Liver (tissue), 9 donors: Measurements from ENCODE around the gene ASS1. TPM values are rescaled to one million over a fixed set of nuclear protein-coding genes. Genes with fewer than 3 reads are reported as not detected.

Experiments used
- DNase-seq: peaks from one replicate; pipeline ENCODE4 v3.0.0-alpha.2; 2017; ENCODE audit warnings: low spot score
- H3K27ac ChIP-seq, 2 donors: one replicate each; pipeline ENCODE4 v1.7.0; 2013; ENCODE audit warnings: inconsistent platforms in 2 of 2, low read length in 2 of 2, control low read depth in 1 of 2, low read depth in 1 of 2, mild to moderate bottlenecking in 1 of 2
- H3K27me3 ChIP-seq, 4 donors: one replicate each; pipeline versions ENCODE4 v1.6.1 to v1.7.0; 2013; ENCODE audit warnings: low read length in 3 of 4, inconsistent platforms in 1 of 4, mild to moderate bottlenecking in 1 of 4, moderate library complexity in 1 of 4; ENCODE audit not compliant: control insufficient read depth in 4 of 4, insufficient read depth in 4 of 4
- H3K36me3 ChIP-seq, 4 donors: one replicate each; pipeline versions ENCODE4 v1.6.1 to v1.7.0; 2013; ENCODE audit warnings: low read length in 3 of 4, mild to moderate bottlenecking in 3 of 4, low read depth in 1 of 4, moderate library complexity in 1 of 4; ENCODE audit not compliant: control insufficient read depth in 4 of 4, insufficient read depth in 3 of 4
- H3K4me1 ChIP-seq, 4 donors: one replicate each; pipeline versions ENCODE4 v1.6.1 to v1.7.0; 2013; ENCODE audit warnings: low read length in 3 of 4, mild to moderate bottlenecking in 3 of 4, moderate library complexity in 1 of 4; ENCODE audit not compliant: control insufficient read depth in 4 of 4, insufficient read depth in 4 of 4
- H3K4me3 ChIP-seq, 3 donors: one replicate each; pipeline versions ENCODE4 v1.6.1 to v1.7.0; 2013; ENCODE audit warnings: low read length in 3 of 3, control low read depth in 1 of 3, low read depth in 1 of 3, mild to moderate bottlenecking in 1 of 3
- H3K9ac ChIP-seq, 2 donors: one replicate each; pipeline ENCODE4 v1.7.0; 2013; ENCODE audit warnings: low read length in 2 of 2, mild to moderate bottlenecking in 2 of 2, moderate library complexity in 2 of 2, control low read depth in 1 of 2, low read depth in 1 of 2
- H3K9me3 ChIP-seq, 4 donors: one replicate each; pipeline versions ENCODE4 v1.6.1 to v1.7.0; 2013; ENCODE audit warnings: low read length in 3 of 4; ENCODE audit not compliant: control insufficient read depth in 4 of 4
- EGR1 ChIP-seq, 2 donors: IDR thresholded peaks; 2 replicates each; pipeline ENCODE4 v1.6.1; 2016 to 2018; ENCODE audit warnings: antibody characterized with exemption in 2 of 2, low read depth in 2 of 2
- FOXA1 ChIP-seq: IDR thresholded peaks from 2 replicates; pipeline ENCODE4 v1.6.1; 2016; ENCODE audit warnings: antibody characterized with exemption
- FOXA2 ChIP-seq: IDR thresholded peaks from 2 replicates; pipeline ENCODE4 v1.6.1; 2016; ENCODE audit warnings: antibody characterized with exemption
- GABPA ChIP-seq, 2 donors: IDR thresholded peaks in 1 of 2; conservative IDR thresholded peaks in 1 of 2; 2 replicates each; pipeline ENCODE4 v1.6.1; 2016; ENCODE audit warnings: antibody characterized with exemption in 2 of 2, mild to moderate bottlenecking in 1 of 2, moderate library complexity in 1 of 2
- HNF4A ChIP-seq, 2 donors: conservative IDR thresholded peaks; 2 replicates each; pipeline ENCODE4 v1.6.1; 2016; ENCODE audit warnings: antibody characterized with exemption in 2 of 2, mild to moderate bottlenecking in 2 of 2
- HNF4G ChIP-seq: IDR thresholded peaks from 2 replicates; pipeline ENCODE4 v1.6.1; 2016; ENCODE audit warnings: antibody characterized with exemption
- JUND ChIP-seq, 2 donors: IDR thresholded peaks; 2 replicates each; pipeline ENCODE4 v1.6.1; 2016; ENCODE audit warnings: antibody characterized with exemption in 2 of 2
- NR2F2 ChIP-seq: IDR thresholded peaks from 2 replicates; pipeline ENCODE4 v1.6.1; 2016; ENCODE audit warnings: antibody characterized with exemption
- RAD21 ChIP-seq, 2 donors: IDR thresholded peaks; 2 replicates each; pipeline ENCODE4 v1.6.1; 2016; ENCODE audit warnings: antibody characterized with exemption in 2 of 2, mild to moderate bottlenecking in 2 of 2
- REST ChIP-seq: IDR thresholded peaks from 2 replicates; pipeline ENCODE4 v1.6.1; 2016; ENCODE audit warnings: antibody characterized with exemption, mild to moderate bottlenecking
- RXRA ChIP-seq, 2 donors: IDR thresholded peaks; 2 replicates each; pipeline ENCODE4 v1.6.1; 2017 to 2018; ENCODE audit warnings: antibody characterized with exemption in 2 of 2, mild to moderate bottlenecking in 1 of 2
- SP1 ChIP-seq: IDR thresholded peaks from 2 replicates; pipeline ENCODE4 v1.6.1; 2018; ENCODE audit warnings: antibody characterized with exemption, mild to moderate bottlenecking
- TAF1 ChIP-seq: conservative IDR thresholded peaks from 2 replicates; pipeline ENCODE4 v1.6.1; 2016; ENCODE audit warnings: antibody characterized with exemption, mild to moderate bottlenecking
- YY1 ChIP-seq: IDR thresholded peaks from 2 replicates; pipeline ENCODE4 v1.6.1; 2016; ENCODE audit warnings: antibody characterized with exemption, mild to moderate bottlenecking
- WGBS: extraction: QIAGEN DNeasy Blood & Tissue Kit; methylation state at CpG from one replicate; pipeline ENCODE4 v1.1.7; 2013; 5-methylcytosine and 5-hydroxymethylcytosine counted together
- polyA plus RNA-seq, 2 donors: library from polyadenylated mRNA; stranded (reverse) in 1 of 2; unstranded in 1 of 2; fragments of 200-250 nt in 1 of 2; fragments of >200 nt in 1 of 2; fragmentation: Nextera tagmentation in 1 of 2; extraction: Ambion mirVana in 1 of 2; gene quantifications; one replicate each; pipeline versions ENCODE4 v1.2.1 to v1.2.3, GENCODE V29; 2013 to 2015
- total RNA-seq, 2 donors: library from RNA; depleted of rRNA; stranded (reverse); fragments of >200 nt; gene quantifications; one replicate each; pipeline ENCODE4 v1.2.3, GENCODE V29; 2014
- TF ChIP-seq, protein P1 (sequence below): IDR thresholded peaks from 2 replicates; pipeline ENCODE4 v1.6.1; 2016; ENCODE audit warnings: antibody characterized with exemption
- TF ChIP-seq, protein P2 (sequence below): IDR thresholded peaks from 2 replicates; pipeline ENCODE4 v1.6.1; 2016; ENCODE audit warnings: antibody characterized with exemption
- TF ChIP-seq, protein P3 (sequence below): IDR thresholded peaks from 2 replicates; pipeline ENCODE4 v1.6.1; 2016; ENCODE audit warnings: antibody characterized with exemption
- TF ChIP-seq, protein P4 (sequence below): fragments of 150-350 bp; IDR thresholded peaks from 2 replicates; pipeline ENCODE4 v1.5.1; 2017; ENCODE audit warnings: improper control_type of control experiment, low read depth, low read length; ENCODE audit not compliant: missing input control
- donor health status: healthy.
- donor health status: healthy.
- donor health status: healthy.
- donor health status: healthy.
- donor health status: healthy.

The ASS1 gene
- total and polyA plus RNA-seq, 4 donors: 396 to 711 (median 533) TPM

DNA sequence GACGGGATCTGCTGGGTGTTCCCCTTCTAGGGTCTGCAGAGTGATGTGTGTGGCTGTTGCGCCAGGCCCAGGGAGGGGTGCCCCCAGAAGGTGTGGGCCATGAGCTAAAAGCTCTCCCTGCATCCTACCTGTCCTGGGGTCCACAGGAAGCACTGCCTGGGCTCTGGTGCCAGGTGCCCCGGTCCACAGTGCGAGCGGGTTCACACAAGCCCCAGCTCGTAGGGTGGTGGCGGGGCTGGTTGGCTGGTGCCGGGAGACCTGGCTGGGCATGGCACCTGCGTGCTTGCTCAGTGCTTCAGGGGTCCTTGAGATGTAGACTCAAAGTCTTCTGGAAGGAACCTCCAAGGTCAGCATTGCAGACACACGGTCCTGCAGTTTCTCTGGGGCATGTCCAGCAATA is 25.5 kb downstream of the ASS1 start:
- DNase-seq: no peak
- Histone ChIP-seq H3K27ac (no peak overlapping the region), H3K4me3 (no peak overlapping the region), H3K9ac (no peak overlapping the region), H3K27me3 (no peaks in the 10 kb centered on the region), H3K36me3 (peaks cover 17 to 53% (median 41%) of the 10 kb centered on the region in 4 donors), H3K4me1 (peaks cover 7 to 20% (median 14%) of the 10 kb centered on the region in 4 donors), H3K9me3 (no peaks in the 10 kb centered on the region)
- WGBS: 91% methylated on average over 10 of the region's 10 CpGs
- TF ChIP-seq HNF4G (no peak), JUND (IDR thresholded peaks at IDR 0.05) (no peak), HNF4A (conservative IDR thresholded peaks at IDR 0.05) (no peak), FOXA2 (no peak), GABPA (IDR thresholded peaks at IDR 0.05 in 1 of 2, conservative IDR thresholded peaks at IDR 0.05 in 1 of 2) (no peak), FOXA1 (no peak), TAF1 (no peak)
- TF ChIP-seq, protein P1, sequence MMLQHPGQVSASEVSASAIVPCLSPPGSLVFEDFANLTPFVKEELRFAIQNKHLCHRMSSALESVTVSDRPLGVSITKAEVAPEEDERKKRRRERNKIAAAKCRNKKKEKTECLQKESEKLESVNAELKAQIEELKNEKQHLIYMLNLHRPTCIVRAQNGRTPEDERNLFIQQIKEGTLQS: no peak
- TF ChIP-seq, protein P2, sequence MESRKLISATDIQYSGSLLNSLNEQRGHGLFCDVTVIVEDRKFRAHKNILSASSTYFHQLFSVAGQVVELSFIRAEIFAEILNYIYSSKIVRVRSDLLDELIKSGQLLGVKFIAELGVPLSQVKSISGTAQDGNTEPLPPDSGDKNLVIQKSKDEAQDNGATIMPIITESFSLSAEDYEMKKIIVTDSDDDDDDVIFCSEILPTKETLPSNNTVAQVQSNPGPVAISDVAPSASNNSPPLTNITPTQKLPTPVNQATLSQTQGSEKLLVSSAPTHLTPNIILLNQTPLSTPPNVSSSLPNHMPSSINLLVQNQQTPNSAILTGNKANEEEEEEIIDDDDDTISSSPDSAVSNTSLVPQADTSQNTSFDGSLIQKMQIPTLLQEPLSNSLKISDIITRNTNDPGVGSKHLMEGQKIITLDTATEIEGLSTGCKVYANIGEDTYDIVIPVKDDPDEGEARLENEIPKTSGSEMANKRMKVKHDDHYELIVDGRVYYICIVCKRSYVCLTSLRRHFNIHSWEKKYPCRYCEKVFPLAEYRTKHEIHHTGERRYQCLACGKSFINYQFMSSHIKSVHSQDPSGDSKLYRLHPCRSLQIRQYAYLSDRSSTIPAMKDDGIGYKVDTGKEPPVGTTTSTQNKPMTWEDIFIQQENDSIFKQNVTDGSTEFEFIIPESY: no peak
- TF ChIP-seq, protein P3, sequence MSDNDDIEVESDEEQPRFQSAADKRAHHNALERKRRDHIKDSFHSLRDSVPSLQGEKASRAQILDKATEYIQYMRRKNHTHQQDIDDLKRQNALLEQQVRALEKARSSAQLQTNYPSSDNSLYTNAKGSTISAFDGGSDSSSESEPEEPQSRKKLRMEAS: no peak
- TF ChIP-seq, protein P4, sequence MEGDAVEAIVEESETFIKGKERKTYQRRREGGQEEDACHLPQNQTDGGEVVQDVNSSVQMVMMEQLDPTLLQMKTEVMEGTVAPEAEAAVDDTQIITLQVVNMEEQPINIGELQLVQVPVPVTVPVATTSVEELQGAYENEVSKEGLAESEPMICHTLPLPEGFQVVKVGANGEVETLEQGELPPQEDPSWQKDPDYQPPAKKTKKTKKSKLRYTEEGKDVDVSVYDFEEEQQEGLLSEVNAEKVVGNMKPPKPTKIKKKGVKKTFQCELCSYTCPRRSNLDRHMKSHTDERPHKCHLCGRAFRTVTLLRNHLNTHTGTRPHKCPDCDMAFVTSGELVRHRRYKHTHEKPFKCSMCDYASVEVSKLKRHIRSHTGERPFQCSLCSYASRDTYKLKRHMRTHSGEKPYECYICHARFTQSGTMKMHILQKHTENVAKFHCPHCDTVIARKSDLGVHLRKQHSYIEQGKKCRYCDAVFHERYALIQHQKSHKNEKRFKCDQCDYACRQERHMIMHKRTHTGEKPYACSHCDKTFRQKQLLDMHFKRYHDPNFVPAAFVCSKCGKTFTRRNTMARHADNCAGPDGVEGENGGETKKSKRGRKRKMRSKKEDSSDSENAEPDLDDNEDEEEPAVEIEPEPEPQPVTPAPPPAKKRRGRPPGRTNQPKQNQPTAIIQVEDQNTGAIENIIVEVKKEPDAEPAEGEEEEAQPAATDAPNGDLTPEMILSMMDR: no peak

DNA sequence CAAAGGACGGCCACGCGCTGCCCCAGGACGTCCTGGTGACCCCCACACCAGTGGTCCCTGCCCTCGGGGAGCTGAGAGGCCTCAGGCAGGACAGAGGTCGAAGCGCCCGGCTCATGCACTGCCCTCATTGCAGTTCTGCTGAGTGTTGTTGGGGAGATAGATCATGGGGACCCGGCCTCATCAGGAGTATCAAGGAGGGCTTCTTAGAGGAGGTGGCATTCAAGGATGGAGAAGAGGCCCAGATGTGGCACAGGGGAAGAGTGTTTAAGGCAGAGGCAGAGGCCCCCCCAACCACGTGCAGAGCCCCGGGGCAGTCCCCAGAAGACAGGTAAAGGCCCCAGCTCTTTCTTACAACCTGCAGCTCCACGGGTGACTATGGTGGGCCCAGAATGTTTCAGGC is 26.2 kb downstream of the ASS1 start:
- 87% methylated on average over 12 of the region's 12 CpGs for WGBS
- H3K27ac ChIP-seq: no peak overlapping the region
- no peak for DNase-seq
- no peak overlapping the region for H3K9ac ChIP-seq
- H3K27me3 ChIP-seq: no peaks in the 10 kb centered on the region
- TF ChIP-seq, protein P3: no peak
- no peak for TF ChIP-seq FOXA1
- no peak for TF ChIP-seq YY1
- TF ChIP-seq, protein P2: no peak
- TF ChIP-seq HNF4A (conservative IDR thresholded peaks at IDR 0.05): no peak
- no peak for TF ChIP-seq FOXA2
- TF ChIP-seq, protein P4: no peak
- no peak for TF ChIP-seq REST
- TF ChIP-seq TAF1: no peak
- no peak for TF ChIP-seq SP1
- TF ChIP-seq HNF4G: no peak
- TF ChIP-seq RXRA (IDR thresholded peaks at IDR 0.05): no peak
- TF ChIP-seq, protein P1: no peak
- no peak for TF ChIP-seq RAD21 (IDR thresholded peaks at IDR 0.05)
- no peak for TF ChIP-seq GABPA (IDR thresholded peaks at IDR 0.05 in 1 of 2, conservative IDR thresholded peaks at IDR 0.05 in 1 of 2)
- TF ChIP-seq NR2F2: no peak
- no peak for TF ChIP-seq EGR1 (IDR thresholded peaks at IDR 0.05; ENCODE audit: low read depth in 2 of 2)
- no peak for TF ChIP-seq JUND (IDR thresholded peaks at IDR 0.05)
- no peak overlapping the region for H3K4me3 ChIP-seq
- peaks cover 6 to 14% (median 7%) of the 10 kb centered on the region in 4 donors for H3K4me1 ChIP-seq
- no peaks in the 10 kb centered on the region for H3K9me3 ChIP-seq
- H3K36me3 ChIP-seq: peaks cover 17 to 56% (median 41%) of the 10 kb centered on the region in 4 donors
